Mucosa of gallbladder (tissue), 1 donor: Measurements from ENCODE around the gene DMBT1. TPM values are rescaled to one million over a fixed set of nuclear protein-coding genes. Genes with fewer than 3 reads are reported as not detected.
"Not testable (repeated sequence)": the region's sequence is repeated elsewhere in the genome, so short reads cannot be mapped to it uniquely, and the experiment has no call there.

ENCODE experiments used
- DNase-seq: peaks from one replicate; pipeline ENCODE4 v3.0.0-alpha.2; 2020; ENCODE audit warnings: low spot score
- total RNA-seq: library from RNA; stranded (reverse); gene quantifications from one replicate; pipeline ENCODE4 v1.2.1, GENCODE V29; 2021
- donor health status: DM: no; HTN: no; CAD: no.

The DMBT1 gene
- total RNA-seq, 1 donor from 2014 or later = 5.4 TPM

- DNase-seq = no peak
These were observed 16.8 kb downstream of the DMBT1 start for GRCh38 chr10:122577311-122577885.

GRCh38 chr10:122586070-122586469 is 25.5 kb downstream of the DMBT1 start:
- DNase-seq = not testable (repeated sequence)

GRCh38 chr10:122587098-122587760 is 26.7 kb downstream of the DMBT1 start:
- no peak for DNase-seq

GRCh38 chr10:122588381-122588780 is 27.8 kb downstream of the DMBT1 start:
- no peak for DNase-seq

- DNase-seq = no peak
These were observed 29.6 kb downstream of the DMBT1 start for GRCh38 chr10:122590153-122590552.

GRCh38 chr10:122591736-122592135 is 31.2 kb downstream of the DMBT1 start:
- no peak for DNase-seq

- no peak for DNase-seq
These were observed 31.6 kb downstream of the DMBT1 start for GRCh38 chr10:122592161-122592560.

- DNase-seq = no peak
These were observed 57.1 kb downstream of the DMBT1 start for GRCh38 chr10:122617476-122618270.

- no peak for DNase-seq
These were observed 58.1 kb downstream of the DMBT1 start for GRCh38 chr10:122618461-122619165.

GRCh38 chr10:122620961-122621360 is 60.4 kb downstream of the DMBT1 start:
- not testable (repeated sequence) for DNase-seq

GRCh38 chr10:122624546-122624945 is 64.0 kb downstream of the DMBT1 start:
- DNase-seq = no peak

- no peak for DNase-seq
These were observed 70.0 kb downstream of the DMBT1 start for GRCh38 chr10:122630526-122630925.

GRCh38 chr10:122632031-122632430 is 71.5 kb downstream of the DMBT1 start:
- DNase-seq = no peak

- no peak for DNase-seq
These were observed 72.0 kb downstream of the DMBT1 start for GRCh38 chr10:122632576-122632975.

GRCh38 chr10:122636953-122637352 is 76.4 kb downstream of the DMBT1 start:
- no peak for DNase-seq

GRCh38 chr10:122637376-122637775 is 76.8 kb downstream of the DMBT1 start:
- no peak for DNase-seq

- no peak for DNase-seq
These were observed 77.6 kb downstream of the DMBT1 start for GRCh38 chr10:122638106-122638505.

GRCh38 chr10:122639801-122640200 is 79.2 kb downstream of the DMBT1 start:
- no peak for DNase-seq

- no peak for DNase-seq
These were observed 80.4 kb downstream of the DMBT1 start for GRCh38 chr10:122640921-122641320.

- no peak for DNase-seq
These were observed 82.4 kb downstream of the DMBT1 start for GRCh38 chr10:122642726-122643605.

GRCh38 chr10:122643931-122644534 is 83.5 kb downstream of the DMBT1 start:
- DNase-seq = no peak
